GM12878 (cell line): Measurements from ENCODE around the gene HIRA. TPM values are rescaled to one million over a fixed set of nuclear protein-coding genes. Genes with fewer than 3 reads are reported as not detected.

ENCODE experiments used
- ATAC-seq: fragments of 200-7000 bp; cut with Tn5 transposase; 3 replicates; pipeline ENCODE4 v1.9.1; 2020; ENCODE audit warnings: mild to moderate bottlenecking, moderate library complexity
- BruUV-seq: library from RNA; stranded (reverse); fragments of 400-500 nt; replicated peaks from 2 replicates; lab custom pipeline; 2021; lab: Mats Ljungman, UMichigan
- CTCF ChIA-PET: fragments of 300-600 bp; sonication (Branson Sonifier 250); formaldehyde crosslinking; extraction: SDS; loops from one replicate; lab custom pipeline; 2021; ENCODE audit warnings: inconsistent platforms; lab: Yijun Ruan, JAX
- POLR2A ChIA-PET: fragments of 350-600 bp; formaldehyde crosslinking; extraction: SDS; loops from one replicate; lab custom pipeline; 2021; ENCODE audit warnings: inconsistent platforms; lab: Charles Lee
- RAD21 ChIA-PET: fragments of 300-600 bp; sonication (Branson Sonifier 250); formaldehyde crosslinking; loops from one replicate; lab custom pipeline; 2023; ENCODE audit warnings: antibody characterized with exemption; ENCODE audit not compliant: unreplicated experiment; lab: Charles Lee
- SMC1A ChIA-PET: fragments of 300-600 bp; sonication (Branson Sonifier 250); formaldehyde crosslinking; loops from one replicate; lab custom pipeline; 2023; ENCODE audit not compliant: unreplicated experiment, uncharacterized antibody; lab: Charles Lee
- DNase-seq: peaks from one replicate; pipeline ENCODE4 v3.0.0-alpha.2; 2011; ENCODE audit warnings: low read depth, low spot score
- FAIRE-seq: peaks from 3 replicates; lab custom pipeline; 2011; peaks lifted over from hg19 to GRCh38; lab: Jason Lieb, UNC
- H2AFZ ChIP-seq: 2 replicates; pipeline ENCODE4 v1.6.0; 2011; ENCODE audit warnings: low read depth, low read length, control low read depth; ENCODE audit not compliant: control insufficient read depth
- H3K27ac ChIP-seq: 2 replicates; pipeline ENCODE4 v1.5.1; 2011; ENCODE audit warnings: control low read depth; ENCODE audit not compliant: control insufficient read depth, insufficient read depth
- H3K27me3 ChIP-seq, 2 experiments: replicated peaks in 1 of 2; 2 replicates each; pipeline versions ENCODE4 v1.6.0 to v1.6.1; 2011; ENCODE audit warnings: low read length in 1 of 2; ENCODE audit not compliant: control insufficient read depth in 2 of 2, insufficient read depth in 2 of 2
- H3K36me3 ChIP-seq, 2 experiments: 2 replicates each; pipeline ENCODE4 v1.5.1; 2011; ENCODE audit warnings: low read length in 1 of 2; ENCODE audit not compliant: control insufficient read depth in 2 of 2, insufficient read depth in 2 of 2
- H3K4me1 ChIP-seq: 2 replicates; pipeline ENCODE4 v1.6.1; 2011; ENCODE audit warnings: mild to moderate bottlenecking, low read length, moderate library complexity, mixed read lengths; ENCODE audit not compliant: control insufficient read depth, insufficient read depth
- H3K4me2 ChIP-seq: 2 replicates; pipeline ENCODE4 v1.6.0; 2011; ENCODE audit warnings: control low read depth; ENCODE audit not compliant: control insufficient read depth, insufficient read depth
- H3K4me3 ChIP-seq: fragments of 200-600 bp; sonication (generic); 2 replicates; pipeline ENCODE4 v1.5.1; 2016
- H3K79me2 ChIP-seq: 2 replicates; pipeline ENCODE4 v1.6.0; 2011; ENCODE audit warnings: low read length; ENCODE audit not compliant: control insufficient read depth, insufficient read depth
- H3K9ac ChIP-seq: 2 replicates; pipeline ENCODE4 v1.8.0; 2011; ENCODE audit warnings: low read length, control low read depth, mixed read lengths; ENCODE audit not compliant: control insufficient read depth, insufficient read depth
- H3K9me3 ChIP-seq: replicated peaks from 3 replicates; pipeline ENCODE4 v1.5.1; 2011; ENCODE audit warnings: mild to moderate bottlenecking, low read length; ENCODE audit not compliant: control insufficient read depth, insufficient read depth
- H4K20me1 ChIP-seq: 2 replicates; pipeline ENCODE4 v1.6.0; 2011; ENCODE audit not compliant: control insufficient read depth, insufficient read depth
- E2F8 ChIP-seq: fragments of 450-650 bp; IDR thresholded peaks from 2 replicates; pipeline ENCODE4 v1.6.1; 2018; ENCODE audit warnings: mild to moderate bottlenecking, low read depth, moderate library complexity; ENCODE audit not compliant: partially characterized antibody
- ELK1 ChIP-seq: IDR thresholded peaks from 2 replicates; pipeline ENCODE4 v1.6.1; 2012; ENCODE audit warnings: low read depth, low read length, improper control_type of control experiment
- FOXK2 ChIP-seq: fragments of 450-650 bp; IDR thresholded peaks from 2 replicates; pipeline ENCODE4 v1.6.1; 2017; ENCODE audit warnings: mild to moderate bottlenecking, moderate library complexity
- HSF1 ChIP-seq: fragments of 150-350 bp; IDR thresholded peaks from 2 replicates; pipeline ENCODE4 v1.6.1; 2014; ENCODE audit warnings: mild to moderate bottlenecking, low read depth, low read length
- NFXL1 ChIP-seq: fragments of 450-650 bp; IDR thresholded peaks from 2 replicates; pipeline ENCODE4 v1.6.1; 2017; ENCODE audit warnings: antibody characterized with exemption, mild to moderate bottlenecking, borderline replicate concordance
- NR2F1 ChIP-seq: fragments of 450-650 bp; conservative IDR thresholded peaks from 2 replicates; pipeline ENCODE4 v1.6.1; 2017; ENCODE audit warnings: mild to moderate bottlenecking
- PRDM15 ChIP-seq: fragments of 450-650 bp; formaldehyde crosslinking; IDR thresholded peaks from 2 replicates; pipeline ENCODE4 v1.4.0; 2020; ENCODE audit warnings: mild to moderate bottlenecking, moderate library complexity
- SIN3A ChIP-seq: IDR thresholded peaks from 2 replicates; pipeline ENCODE4 v1.6.1; 2012; ENCODE audit warnings: low read depth, low read length, improper control_type of control experiment
- STAT1 ChIP-seq: fragments of 450-650 bp; conservative IDR thresholded peaks from 2 replicates; pipeline ENCODE4 v1.6.1; 2014; ENCODE audit warnings: antibody characterized with exemption, mild to moderate bottlenecking
- TCF3 ChIP-seq: IDR thresholded peaks from 2 replicates; pipeline ENCODE4 v1.6.1; 2012; ENCODE audit warnings: low read depth, mild to moderate bottlenecking, low read length, borderline replicate concordance; ENCODE audit not compliant: insufficient read depth
- WGBS: methylation state at CpG from one replicate; pipeline ENCODE4 v1.1.6; 2016; ENCODE audit warnings: low lambda C conversion rate; ENCODE audit not compliant: insufficient replicate concordance, insufficient coverage; ENCODE audit errors: missing lambda C conversion rate; 5-methylcytosine and 5-hydroxymethylcytosine counted together
- in situ Hi-C: fragments of 300-500 bp; cut with MboI; formaldehyde crosslinking; loops from 9 replicates; pipeline ENCODE4 v1.14.3; 2018; ENCODE audit warnings: mixed read lengths
- intact Hi-C: fragments of 100-400 bp; cut with micrococcal nuclease; formaldehyde crosslinking; loops from one replicate; pipeline ENCODE4 v1.14.2; 2022; ENCODE audit not compliant: unreplicated experiment
- polyA plus RNA-seq, 11 experiments: library from polyadenylated mRNA; depleted of rRNA in 4 of 11; unstranded in 6 of 11; stranded (reverse) in 5 of 11; fragments of >200 nt; fragmentation: Nextera tagmentation in 4 of 11; fragmentation: Illumina TruSeq in 1 of 11; extraction: Ambion mirVana in 4 of 11; extraction: Trizol in 1 of 11; gene quantifications; 1 replicate in 1 of 11; 2 replicates in 10 of 11; pipeline versions ENCODE4 v1.2.1 to v1.2.3, GENCODE V29; 2011 to 2016; ENCODE audit warnings: inconsistent platforms in 2 of 11, missing spikeins in 2 of 11, low read depth in 1 of 11
- total RNA-seq, 4 experiments: library from RNA; depleted of rRNA in 3 of 4; stranded (reverse); fragments of >200 nt in 3 of 4; fragmentation: Illumina TruSeq in 1 of 4; extraction: Trizol in 1 of 4; gene quantifications; 2 replicates each; pipeline versions ENCODE4 v1.2.1 to v1.2.3, GENCODE V29; 2013 to 2021

The HIRA gene
- total and polyA plus RNA-seq, 10 of the 15 experiments (the other 5 are each of a cell fraction or from before 2014, with no cell fraction given): 0.34 to 32.7 (median 14.5) TPM

- H3K79me2 ChIP-seq: peaks cover 38% of the 10 kb centered on the region
- no peak for ATAC-seq
- no peak for FAIRE-seq
- in situ Hi-C loops (no loop called here), intact Hi-C loops (no loop called here)
- CTCF ChIA-PET: interaction anchor here (1.5 to 1.6 kb wide), 3 partner anchors 301 to 373 kb away, joined by 3 to 8 read pairs (median 4); partner anchors contain the start of gene SLC25A1
- RAD21 ChIA-PET: interaction anchor here (0.6 to 2.0 kb wide), 3 partner anchors 12 to 302 kb away, joined by 3 to 16 read pairs (median 3); partner anchors contain the start of gene SLC25A1
- no peak for DNase-seq
- H3K9ac ChIP-seq: peak overlapping the region; percentile 80
- no TSS peak for BruUV-seq
- no peaks in the 10 kb centered on the region; the same call in 1 of the 2 replicates for H4K20me1 ChIP-seq
- POLR2A ChIA-PET: interaction anchor here (1.5 kb wide), 1 partner anchor 49 kb away, joined by 3 read pairs; the partner anchor contains the start of gene MRPL40
- SMC1A ChIA-PET: interaction anchor here (1.5 to 2.0 kb wide), 4 partner anchors 21 to 335 kb away, joined by 4 to 8 read pairs (median 4); partner anchors contain the start of gene ESS2
- H3K4me3 ChIP-seq: peak overlapping the region; percentile 85
- H3K27ac ChIP-seq: no peak overlapping the region
- no peaks in the 10 kb centered on the region for H3K4me1 ChIP-seq
- H2AFZ ChIP-seq: no peak overlapping the region
- no peaks in the 10 kb centered on the region for H3K9me3 ChIP-seq
- peaks cover 6 to 8% of the 10 kb centered on the region in 2 experiments; a peak in 3 of 4 replicates for H3K36me3 ChIP-seq
- peak overlapping the region; percentile 71 for H3K4me2 ChIP-seq
- H3K27me3 ChIP-seq: no peaks in the 10 kb centered on the region
- 72% methylated on average over 10 of the region's 10 CpGs for WGBS
- TF ChIP-seq NFXL1 (no peak), ELK1 (no peak), STAT1 (no peak), HSF1 (no peak), SIN3A (no peak), PRDM15 (no peak), FOXK2 (no peak), NR2F1 (no peak), E2F8 (no peak), TCF3 (no peak)
Measured at GRCh38 chr22:19480789-19481188, 49.3 kb upstream of the HIRA start.
